Right atrium auricular region (tissue), 2 donors: ENCODE results near the gene MYOD1. TPM values are rescaled to one million over a fixed set of nuclear protein-coding genes. Genes with fewer than 3 reads are reported as not detected.

Experiments used
- DNase-seq: peaks from one replicate; pipeline ENCODE4 v3.0.0-alpha.2; 2019; ENCODE audit warnings: low spot score
- H3K27ac ChIP-seq, 2 donors: fragments of 200-600 bp; sonication (generic); 1 replicate in 1 of 2; 2 replicates in 1 of 2; pipeline ENCODE4 v1.5.1; 2016 to 2019
- H3K27me3 ChIP-seq, 2 donors: fragments of 200-600 bp; sonication (generic); one replicate each; pipeline versions ENCODE4 v1.5.1 to v1.6.0; 2017 to 2019
- H3K36me3 ChIP-seq: fragments of 200-600 bp; sonication (generic); one replicate; pipeline ENCODE4 v1.5.1; 2016
- H3K4me1 ChIP-seq, 2 donors: fragments of 200-600 bp; sonication (generic); one replicate each; pipeline versions ENCODE4 v1.5.1 to v1.6.0; 2017 to 2019
- H3K4me3 ChIP-seq, 2 donors: fragments of 200-600 bp; sonication (generic); 1 replicate in 1 of 2; 2 replicates in 1 of 2; pipeline ENCODE4 v1.5.1; 2017 to 2019; ENCODE audit warnings: mild to moderate bottlenecking in 1 of 2, moderate library complexity in 1 of 2
- H3K9me3 ChIP-seq, 2 donors: fragments of 200-600 bp; sonication (generic); one replicate each; pipeline ENCODE4 v1.5.1; 2019
- total RNA-seq, 2 donors: library from RNA; depleted of rRNA; stranded (reverse); fragments of >200 nt; gene quantifications; one replicate each; pipeline ENCODE4 v1.1.0, GENCODE V29; 2016
- TF ChIP-seq, protein P1 (sequence below), 2 donors: fragments of 200-600 bp; sonication (generic); IDR thresholded peaks; one replicate each; pipeline ENCODE4 v1.5.1; 2019; ENCODE audit warnings: antibody characterized with exemption in 2 of 2

MYOD1 gene
- total RNA-seq, 2 donors from 2014 or later = not detected

DNA sequence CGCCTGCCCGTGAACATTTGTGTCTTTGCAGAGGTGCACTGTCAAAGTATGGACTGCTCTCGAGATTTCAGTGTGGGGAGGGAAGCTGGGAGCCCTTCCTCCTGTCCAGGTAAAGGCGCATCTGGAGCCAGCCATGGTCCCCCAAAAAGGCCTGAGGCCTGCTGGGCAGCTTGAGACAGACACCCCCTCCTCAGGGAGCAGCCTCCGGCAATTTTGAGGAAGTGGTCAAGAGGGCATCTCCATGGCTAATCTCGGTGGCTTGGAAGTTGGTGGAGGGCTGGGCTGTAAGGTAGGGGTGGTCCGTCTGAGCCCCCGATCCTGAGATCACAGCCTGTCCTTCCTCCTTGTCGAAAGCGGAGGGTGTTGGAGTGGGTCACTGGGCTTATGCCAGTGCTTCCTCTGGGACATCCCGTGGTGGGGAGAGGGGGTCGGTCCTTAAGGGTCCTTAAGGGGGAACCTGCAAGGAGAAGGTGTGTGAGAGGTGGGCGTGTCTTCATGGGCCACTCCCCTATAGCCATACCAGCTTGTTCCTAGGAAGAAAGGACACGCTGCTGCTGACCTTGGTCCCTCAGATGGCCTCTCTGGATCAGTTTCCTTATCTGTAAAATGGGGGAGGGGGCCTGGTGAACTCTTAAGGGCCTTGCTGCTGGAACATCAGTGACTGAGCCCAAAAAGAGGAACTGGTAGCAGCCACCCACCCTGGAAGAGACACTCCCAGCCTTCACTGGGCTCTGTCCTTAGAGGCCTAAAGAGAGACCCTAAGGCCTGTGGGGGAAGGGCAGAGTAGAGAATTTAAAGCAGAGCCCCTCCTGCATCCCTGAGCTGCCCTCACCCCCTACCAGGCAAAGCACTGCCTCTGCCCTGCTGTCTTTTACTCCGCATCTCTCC, 17.8 kb downstream of the MYOD1 start:
- Histone ChIP-seq H3K27me3 (peaks cover 5 to 34% of the 10 kb centered on the region in 2 donors), H3K4me3 (no peak overlapping the region), H3K27ac (no peak overlapping the region), H3K4me1 (peaks cover 0 to 20% of the 10 kb centered on the region in 2 donors), H3K9me3 (no peaks in the 10 kb centered on the region), H3K36me3 (no peaks in the 10 kb centered on the region)
- DNase-seq = no peak
- TF ChIP-seq, protein P1, sequence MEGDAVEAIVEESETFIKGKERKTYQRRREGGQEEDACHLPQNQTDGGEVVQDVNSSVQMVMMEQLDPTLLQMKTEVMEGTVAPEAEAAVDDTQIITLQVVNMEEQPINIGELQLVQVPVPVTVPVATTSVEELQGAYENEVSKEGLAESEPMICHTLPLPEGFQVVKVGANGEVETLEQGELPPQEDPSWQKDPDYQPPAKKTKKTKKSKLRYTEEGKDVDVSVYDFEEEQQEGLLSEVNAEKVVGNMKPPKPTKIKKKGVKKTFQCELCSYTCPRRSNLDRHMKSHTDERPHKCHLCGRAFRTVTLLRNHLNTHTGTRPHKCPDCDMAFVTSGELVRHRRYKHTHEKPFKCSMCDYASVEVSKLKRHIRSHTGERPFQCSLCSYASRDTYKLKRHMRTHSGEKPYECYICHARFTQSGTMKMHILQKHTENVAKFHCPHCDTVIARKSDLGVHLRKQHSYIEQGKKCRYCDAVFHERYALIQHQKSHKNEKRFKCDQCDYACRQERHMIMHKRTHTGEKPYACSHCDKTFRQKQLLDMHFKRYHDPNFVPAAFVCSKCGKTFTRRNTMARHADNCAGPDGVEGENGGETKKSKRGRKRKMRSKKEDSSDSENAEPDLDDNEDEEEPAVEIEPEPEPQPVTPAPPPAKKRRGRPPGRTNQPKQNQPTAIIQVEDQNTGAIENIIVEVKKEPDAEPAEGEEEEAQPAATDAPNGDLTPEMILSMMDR (IDR thresholded peaks at IDR 0.05) = no peak

DNA sequence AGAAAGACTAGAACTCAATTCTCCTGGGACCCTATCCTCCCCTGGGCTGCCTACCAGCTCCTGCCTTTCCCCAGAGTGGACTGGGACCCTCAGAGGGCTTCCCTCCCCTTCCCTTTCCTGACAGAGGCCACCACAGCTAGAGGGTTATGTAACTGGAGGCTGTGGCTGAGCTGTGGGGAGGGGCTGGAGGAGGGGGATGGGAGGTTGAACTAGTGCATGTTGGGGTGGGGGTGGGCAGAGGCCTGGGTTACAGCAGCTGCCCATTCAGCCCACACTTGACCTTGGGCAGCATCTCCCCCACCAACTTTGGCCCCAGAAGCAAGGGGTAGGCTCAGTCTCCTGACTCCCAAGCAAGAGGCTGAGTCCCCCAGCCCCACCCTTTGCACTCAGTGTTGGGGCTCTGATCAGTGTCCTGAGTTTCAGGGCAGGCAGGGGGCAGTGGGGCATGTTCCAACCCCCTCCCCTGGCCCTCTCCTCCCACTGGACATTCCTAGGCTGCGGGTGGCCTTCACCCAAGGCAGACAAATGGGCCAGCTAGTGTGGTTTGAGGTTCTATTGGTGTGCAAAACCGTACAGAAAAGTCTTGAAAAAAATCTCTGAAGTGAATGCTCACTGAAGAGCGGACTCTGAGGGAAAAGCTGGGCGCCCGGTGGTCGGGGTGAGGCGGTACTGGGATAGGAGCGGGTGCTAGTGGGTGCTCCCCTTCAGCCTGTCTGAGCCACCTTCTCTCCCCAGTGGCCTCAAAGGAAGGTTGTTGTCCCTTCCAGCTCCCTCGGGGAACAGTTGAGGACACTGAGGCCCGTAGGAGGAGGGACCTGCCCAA, 19.0 kb downstream of the MYOD1 start:
- H3K4me1 ChIP-seq = peaks cover 0 to 20% of the 10 kb centered on the region in 2 donors
- no peaks in the 10 kb centered on the region for H3K9me3 ChIP-seq
- no peaks in the 10 kb centered on the region for H3K36me3 ChIP-seq
- H3K4me3 ChIP-seq = no peak overlapping the region
- TF ChIP-seq, protein P1 (IDR thresholded peaks at IDR 0.05) = no peak
- no peak for DNase-seq
- peaks cover 5 to 34% of the 10 kb centered on the region in 2 donors for H3K27me3 ChIP-seq
- H3K27ac ChIP-seq = no peak overlapping the region

DNA sequence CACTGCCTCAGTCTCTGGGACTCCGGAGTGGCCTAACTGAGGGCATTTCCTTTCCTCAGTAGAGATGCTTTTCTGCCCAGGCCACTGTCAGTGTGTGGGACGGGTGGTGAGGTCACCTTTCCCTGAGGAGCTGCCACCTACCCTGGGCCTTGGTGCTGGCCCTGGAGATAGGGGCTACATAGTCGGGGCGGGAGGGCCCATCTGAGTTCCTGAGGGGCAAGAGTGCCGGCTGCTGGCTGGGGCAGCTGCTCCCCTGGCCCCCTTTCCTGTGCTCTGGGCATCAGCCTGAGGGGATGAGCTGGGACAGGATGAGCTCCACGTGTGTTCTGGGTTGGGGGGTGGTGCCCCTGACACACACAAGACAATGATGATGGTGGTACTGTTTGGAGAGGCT, 20.6 kb downstream of the MYOD1 start:
- Histone ChIP-seq H3K36me3 (no peaks in the 10 kb centered on the region), H3K4me3 (no peak overlapping the region), H3K9me3 (no peaks in the 10 kb centered on the region), H3K4me1 (peaks cover 0 to 10% of the 10 kb centered on the region in 2 donors), H3K27ac (no peak overlapping the region), H3K27me3 (peaks cover 5 to 34% of the 10 kb centered on the region in 2 donors)
- DNase-seq = no peak
- TF ChIP-seq, protein P1 (IDR thresholded peaks at IDR 0.05) = no peak

DNA sequence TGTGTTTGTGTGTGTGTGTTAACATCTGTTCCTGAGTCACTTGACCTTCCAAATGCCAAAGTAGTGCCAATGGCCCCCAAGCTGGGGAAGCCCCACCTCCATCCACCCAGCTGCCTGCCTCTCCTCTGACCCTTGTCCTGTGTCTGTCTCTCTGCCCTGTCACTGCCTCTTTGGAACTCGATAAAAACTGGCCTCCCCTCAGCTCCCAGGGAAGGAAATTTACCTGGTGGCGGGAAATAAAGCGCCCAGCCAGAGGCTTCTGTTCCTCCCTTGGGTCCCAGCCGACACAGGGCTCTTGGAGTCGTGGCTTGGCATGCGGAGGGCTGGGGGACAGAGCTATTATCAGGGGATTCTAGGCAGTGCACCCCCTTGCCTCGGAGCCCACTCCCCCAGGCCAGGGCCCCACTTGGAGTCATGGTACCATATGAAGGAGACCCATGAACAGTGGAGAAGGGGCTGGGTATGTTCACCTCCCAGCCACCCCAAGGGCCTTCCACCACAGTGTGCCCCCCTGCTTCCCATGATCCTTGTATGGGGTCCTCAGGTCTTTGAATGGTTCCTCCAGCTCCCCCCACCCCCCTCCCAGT, 21.4 kb downstream of the MYOD1 start:
- H3K9me3 ChIP-seq = no peaks in the 10 kb centered on the region
- no peak overlapping the region for H3K27ac ChIP-seq
- peaks cover 0 to 2% of the 10 kb centered on the region in 2 donors for H3K4me1 ChIP-seq
- peaks cover 5 to 33% of the 10 kb centered on the region in 2 donors for H3K27me3 ChIP-seq
- H3K4me3 ChIP-seq = no peak overlapping the region
- DNase-seq = no peak
- H3K36me3 ChIP-seq = no peaks in the 10 kb centered on the region
- TF ChIP-seq, protein P1 (IDR thresholded peaks at IDR 0.05) = no peak

DNA sequence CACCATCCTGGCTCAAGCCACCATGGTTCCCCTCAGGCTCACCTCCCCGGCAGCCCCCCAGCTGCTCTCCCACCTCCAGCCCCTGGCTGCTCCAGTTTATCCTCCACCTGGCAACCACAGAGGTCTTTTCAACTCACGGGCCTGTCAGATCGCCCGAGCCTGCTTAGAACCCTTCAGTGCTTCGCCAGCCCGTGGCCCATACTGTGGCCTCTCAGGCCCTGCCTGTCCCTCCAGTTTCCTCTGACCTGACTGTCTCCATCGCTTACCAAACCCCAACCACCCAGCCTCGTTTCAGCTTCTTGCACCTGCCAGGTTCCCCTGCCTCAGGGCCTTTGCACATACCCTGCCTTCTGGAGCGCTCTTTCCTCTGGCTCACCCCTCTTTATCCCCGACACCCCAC, 22.1 kb downstream of the MYOD1 start:
- Histone ChIP-seq H3K36me3 (no peaks in the 10 kb centered on the region), H3K4me1 (no peaks in the 10 kb centered on the region), H3K9me3 (no peaks in the 10 kb centered on the region), H3K4me3 (no peak overlapping the region), H3K27me3 (peaks cover 5 to 25% of the 10 kb centered on the region in 2 donors), H3K27ac (no peak overlapping the region)
- no peak for DNase-seq
- TF ChIP-seq, protein P1 (IDR thresholded peaks at IDR 0.05) = no peak
